Measurements from ENCODE around the gene IDH3G. TPM values are rescaled to one million over a fixed set of nuclear protein-coding genes. Genes with fewer than 3 reads are reported as not detected.

The IDH3G gene
- total and polyA plus RNA-seq, 8 donors, result 31.0 to 186 (median 54.2) TPM

DNA sequence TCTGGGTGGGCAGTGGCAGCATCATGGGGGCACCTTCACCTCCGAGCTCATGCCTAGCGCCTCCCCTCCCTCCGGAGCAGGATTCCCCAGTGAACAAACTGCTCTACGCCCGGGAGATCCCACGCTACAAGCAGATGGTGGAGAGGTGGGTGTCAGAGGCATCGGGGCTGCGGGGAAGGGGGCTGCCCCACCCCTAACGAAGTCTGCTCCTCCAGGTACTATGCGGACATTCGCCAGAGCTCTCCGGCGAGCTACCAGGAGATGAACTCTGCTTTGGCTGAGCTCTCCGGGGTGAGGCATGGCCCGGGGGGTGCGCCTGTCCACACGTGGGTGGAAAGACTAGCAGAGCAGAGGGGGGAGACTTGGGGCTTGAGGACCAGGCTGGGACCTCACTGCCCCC, 16.0 kb downstream of the IDH3G start:
- 40 to 84% (median 76%) methylated on average over 1 to 17 of the region's 17 CpGs for WGBS, 5 donors
- DNase-seq, result no peak
- Histone ChIP-seq H3K27me3 (peaks cover 0 to 20% (median 3%) of the 10 kb centered on the region in 3 donors), H3K9me3 (no peaks in the 10 kb centered on the region), H3K4me3 (no peak overlapping the region), H3K4me1 (peaks cover 0 to 26% (median 15%) of the 10 kb centered on the region in 4 donors), H3K27ac (no peak overlapping the region), H3K36me3 (peaks cover 0 to 38% (median 11%) of the 10 kb centered on the region in 4 donors)
- intact Hi-C loops (cut with DNase I; ENCODE audit: low total_unique reads), result no loop called here
- TF ChIP-seq POLR2A (IDR thresholded peaks at IDR 0.05) (no peak), EP300 (IDR thresholded peaks at IDR 0.05) (no peak), POLR2AphosphoS5 (IDR thresholded peaks at IDR 0.05) (no peak)
- TF ChIP-seq, protein P1, sequence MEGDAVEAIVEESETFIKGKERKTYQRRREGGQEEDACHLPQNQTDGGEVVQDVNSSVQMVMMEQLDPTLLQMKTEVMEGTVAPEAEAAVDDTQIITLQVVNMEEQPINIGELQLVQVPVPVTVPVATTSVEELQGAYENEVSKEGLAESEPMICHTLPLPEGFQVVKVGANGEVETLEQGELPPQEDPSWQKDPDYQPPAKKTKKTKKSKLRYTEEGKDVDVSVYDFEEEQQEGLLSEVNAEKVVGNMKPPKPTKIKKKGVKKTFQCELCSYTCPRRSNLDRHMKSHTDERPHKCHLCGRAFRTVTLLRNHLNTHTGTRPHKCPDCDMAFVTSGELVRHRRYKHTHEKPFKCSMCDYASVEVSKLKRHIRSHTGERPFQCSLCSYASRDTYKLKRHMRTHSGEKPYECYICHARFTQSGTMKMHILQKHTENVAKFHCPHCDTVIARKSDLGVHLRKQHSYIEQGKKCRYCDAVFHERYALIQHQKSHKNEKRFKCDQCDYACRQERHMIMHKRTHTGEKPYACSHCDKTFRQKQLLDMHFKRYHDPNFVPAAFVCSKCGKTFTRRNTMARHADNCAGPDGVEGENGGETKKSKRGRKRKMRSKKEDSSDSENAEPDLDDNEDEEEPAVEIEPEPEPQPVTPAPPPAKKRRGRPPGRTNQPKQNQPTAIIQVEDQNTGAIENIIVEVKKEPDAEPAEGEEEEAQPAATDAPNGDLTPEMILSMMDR (IDR thresholded peaks at IDR 0.05), result no peak

DNA sequence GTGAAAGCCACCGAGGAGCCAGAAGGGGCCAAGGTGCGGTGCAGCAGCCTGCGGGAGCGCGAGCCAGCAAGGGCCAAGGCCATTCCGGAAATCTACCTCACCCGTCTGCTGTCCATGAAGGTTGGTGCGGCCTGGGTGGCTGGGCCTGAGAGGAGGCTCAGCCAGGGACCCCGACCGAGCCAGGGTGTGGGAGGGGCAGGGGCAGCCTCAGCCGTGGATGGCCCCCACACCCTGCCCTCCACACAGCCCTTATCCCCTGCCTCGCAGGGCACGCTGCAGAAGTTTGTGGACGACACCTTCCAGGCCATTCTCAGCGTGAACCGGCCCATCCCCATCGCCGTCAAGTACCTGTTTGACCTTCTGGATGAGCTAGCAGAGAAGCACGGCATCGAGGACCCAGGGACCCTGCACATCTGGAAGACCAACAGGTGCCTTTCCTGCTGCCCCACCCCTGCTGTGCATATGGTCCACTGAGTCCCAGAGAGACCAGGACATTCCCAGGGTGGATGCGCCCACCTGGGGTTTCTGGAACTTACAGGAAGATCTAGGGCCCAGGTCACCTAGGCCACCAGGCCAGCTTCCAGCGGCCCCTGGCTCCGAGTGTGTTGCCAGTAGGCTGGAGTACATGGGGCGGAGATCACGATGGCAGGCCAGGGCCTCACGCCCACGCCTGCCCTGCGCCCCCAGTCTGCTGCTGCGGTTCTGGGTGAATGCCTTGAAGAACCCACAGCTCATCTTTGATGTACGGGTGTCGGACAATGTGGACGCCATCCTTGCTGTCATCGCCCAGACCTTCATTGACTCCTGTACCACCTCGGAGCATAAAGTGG, 16.7 kb downstream of the IDH3G start:
- H3K27me3 ChIP-seq, result peaks cover 0 to 20% (median 3%) of the 10 kb centered on the region in 3 donors
- H3K36me3 ChIP-seq, result peaks cover 0 to 43% (median 11%) of the 10 kb centered on the region in 4 donors
- no peak for DNase-seq
- H3K4me3 ChIP-seq, result no peak overlapping the region
- peaks cover 0 to 25% (median 15%) of the 10 kb centered on the region in 4 donors for H3K4me1 ChIP-seq
- intact Hi-C loops (cut with DNase I; ENCODE audit: low total_unique reads), result no loop called here
- 84 to 94% (median 88%) methylated on average over 3 to 34 of the region's 34 CpGs for WGBS, 5 donors
- TF ChIP-seq, protein P1 (IDR thresholded peaks at IDR 0.05), result no peak
- TF ChIP-seq POLR2A (IDR thresholded peaks at IDR 0.05) (no peak), POLR2AphosphoS5 (IDR thresholded peaks at IDR 0.05) (no peak), EP300 (IDR thresholded peaks at IDR 0.05) (no peak)
- no peaks in the 10 kb centered on the region for H3K9me3 ChIP-seq
- no peak overlapping the region for H3K27ac ChIP-seq

- no peaks in the 10 kb centered on the region for H3K9me3 ChIP-seq
- H3K27me3 ChIP-seq, result peaks cover 0 to 19% (median 3%) of the 10 kb centered on the region in 3 donors
- intact Hi-C loops (cut with DNase I; ENCODE audit: low total_unique reads), result no loop called here
- H3K27ac ChIP-seq, result no peak overlapping the region
- TF ChIP-seq, protein P1 (IDR thresholded peaks at IDR 0.05), result no peak
- TF ChIP-seq EP300 (IDR thresholded peaks at IDR 0.05) (no peak), POLR2A (IDR thresholded peaks at IDR 0.05) (no peak), POLR2AphosphoS5 (IDR thresholded peaks at IDR 0.05) (no peak)
- peaks cover 0 to 16% (median 13%) of the 10 kb centered on the region in 4 donors for H3K4me1 ChIP-seq
- peaks cover 0 to 51% (median 11%) of the 10 kb centered on the region in 4 donors for H3K36me3 ChIP-seq
- WGBS, 5 donors, result 60 to 80% (median 74%) methylated on average over 1 to 16 of the region's 22 CpGs; no CpG with 5 or more reads in 1 of the 5 donors
- H3K4me3 ChIP-seq, result no peak overlapping the region
- no peak for DNase-seq
Observed at GRCh38 chrX:153776611-153777045, 17.5 kb downstream of the IDH3G start.

DNA sequence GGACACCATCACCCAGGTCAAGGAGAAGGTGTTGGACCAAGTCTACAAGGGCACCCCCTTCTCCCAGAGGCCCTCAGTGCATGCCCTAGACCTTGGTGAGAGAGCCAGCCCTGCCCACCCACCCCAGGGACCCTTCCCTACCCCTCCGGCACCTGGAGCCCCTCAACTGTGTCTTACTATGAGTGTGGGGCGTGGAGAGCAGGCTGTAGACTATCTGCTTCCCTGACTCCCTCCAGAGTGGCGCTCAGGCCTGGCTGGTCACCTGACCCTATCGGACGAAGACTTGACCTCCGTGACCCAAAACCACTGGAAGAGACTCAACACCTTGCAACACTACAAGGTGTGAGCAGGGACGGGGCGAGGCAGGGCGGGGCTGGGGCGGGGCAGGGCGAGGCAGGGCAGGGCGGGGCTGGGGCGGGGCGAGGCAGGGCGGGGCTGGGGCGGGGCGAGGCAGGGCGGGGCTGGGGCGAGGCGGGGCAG, 18.0 kb downstream of the IDH3G start:
- intact Hi-C loops (cut with DNase I; ENCODE audit: low total_unique reads), result no loop called here
- Histone ChIP-seq H3K9me3 (no peaks in the 10 kb centered on the region), H3K4me1 (peaks cover 0 to 11% (median 8%) of the 10 kb centered on the region in 4 donors), H3K27me3 (peaks cover 0 to 14% (median 3%) of the 10 kb centered on the region in 3 donors), H3K27ac (no peak overlapping the region), H3K36me3 (peaks cover 0 to 56% (median 11%) of the 10 kb centered on the region in 4 donors), H3K4me3 (no peak overlapping the region)
- DNase-seq, result no peak
- TF ChIP-seq POLR2A (IDR thresholded peaks at IDR 0.05), result no peak
- 71 to 100% (median 97%) methylated on average over 1 to 16 of the region's 20 CpGs for WGBS, 5 donors
